Adipocyte (in vitro differentiated cells): ENCODE data around the gene RBM41.
A peak's percentile ranks its signal among the peaks of the same experiment; 100 is the strongest.
"Not testable (repeated sequence)": the region's sequence is repeated elsewhere in the genome, so short reads cannot be mapped to it uniquely, and the experiment has no call there.

Experiments
- DNase-seq: peaks from one replicate; pipeline ENCODE4 v3.0.0-alpha.2; 2015; ENCODE audit warnings: low read depth
- H3K27me3 ChIP-seq: replicated peaks from 2 replicates; pipeline ENCODE4 v1.7.0; 2013; ENCODE audit warnings: mild to moderate bottlenecking, low read length, moderate library complexity; ENCODE audit not compliant: control insufficient read depth, insufficient read depth
- H3K36me3 ChIP-seq: 2 replicates; pipeline ENCODE4 v1.7.0; 2013; ENCODE audit warnings: low read length, mild to moderate bottlenecking, moderate library complexity; ENCODE audit not compliant: control insufficient read depth, insufficient read depth, severe bottlenecking
- H3K4me1 ChIP-seq: 2 replicates; pipeline ENCODE4 v1.7.0; 2013; ENCODE audit warnings: mild to moderate bottlenecking, low read length, moderate library complexity; ENCODE audit not compliant: control insufficient read depth, insufficient read depth
- H3K4me3 ChIP-seq: 2 replicates; pipeline ENCODE4 v1.7.0; 2013; ENCODE audit warnings: mild to moderate bottlenecking, low read length, moderate library complexity
- H3K9ac ChIP-seq: 2 replicates; pipeline ENCODE4 v1.7.0; 2013; ENCODE audit warnings: mild to moderate bottlenecking, low read length, moderate library complexity
- H3K9me3 ChIP-seq: 2 replicates; pipeline ENCODE4 v1.7.0; 2013; ENCODE audit warnings: mild to moderate bottlenecking, low read length, moderate library complexity; ENCODE audit not compliant: control insufficient read depth

The RBM41 gene

DNA sequence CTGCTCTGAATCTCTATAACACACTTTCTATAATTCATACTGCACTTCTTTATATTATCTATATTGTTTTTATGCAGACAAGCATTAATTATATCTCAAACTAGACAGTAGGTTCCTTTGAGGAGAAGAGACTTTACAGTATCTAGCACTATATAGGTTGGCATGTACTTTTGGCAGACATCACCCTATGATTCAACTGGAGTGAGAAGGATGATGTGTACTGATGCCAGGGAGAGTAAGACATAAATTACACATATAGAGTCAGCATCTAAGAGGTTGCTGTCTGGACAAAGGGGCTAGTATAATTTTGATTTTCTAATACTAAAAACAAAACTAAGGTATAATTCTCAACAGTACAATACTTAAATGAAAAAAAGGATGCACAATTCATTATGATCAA is 5.1 kb upstream of the RBM41 start:
- Histone ChIP-seq H3K9ac (no peak overlapping the region), H3K27me3 (peaks cover 14% of the 10 kb centered on the region), H3K4me3 (no peak overlapping the region), H3K9me3 (no peaks in the 10 kb centered on the region), H3K4me1 (peaks cover 3% of the 10 kb centered on the region), H3K36me3 (no peaks in the 10 kb centered on the region)
- no peak for DNase-seq

GRCh38 chrX:107119283-107119682 is 661 bp upstream of the RBM41 start:
- Histone ChIP-seq H3K36me3 (peaks cover 22% of the 10 kb centered on the region), H3K9me3 (no peaks in the 10 kb centered on the region), H3K4me3 (peak overlapping the region; percentile 86), H3K4me1 (peaks cover 3% of the 10 kb centered on the region), H3K9ac (no peak overlapping the region), H3K27me3 (peaks cover 4% of the 10 kb centered on the region)
- DNase-seq, result no peak

DNA sequence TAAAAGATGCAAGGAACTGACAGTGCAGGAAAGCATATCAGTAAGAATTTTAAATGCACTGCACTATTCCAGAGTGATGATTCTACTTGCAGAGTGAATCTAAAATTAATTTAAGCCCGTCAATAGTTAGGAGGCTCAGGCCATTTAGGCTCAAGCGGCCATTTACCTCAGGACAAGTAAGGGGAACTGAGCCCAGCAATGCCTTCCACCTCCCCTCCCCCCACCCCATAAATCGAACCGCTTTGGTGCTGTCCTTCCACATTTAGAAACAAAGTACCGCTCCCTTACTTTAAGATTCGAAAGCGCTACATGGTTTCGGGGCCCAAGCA is 665 bp downstream of the RBM41 start:
- H3K27me3 ChIP-seq, result peaks cover 3% of the 10 kb centered on the region
- peak; percentile 37 for DNase-seq
- H3K9me3 ChIP-seq, result no peaks in the 10 kb centered on the region
- peak overlapping the region; percentile 86 for H3K4me3 ChIP-seq
- peak overlapping the region; percentile 87 for H3K9ac ChIP-seq
- H3K36me3 ChIP-seq, result peaks cover 36% of the 10 kb centered on the region
- H3K4me1 ChIP-seq, result peaks cover 3% of the 10 kb centered on the region

GRCh38 chrX:107107459-107107858 is 11.2 kb downstream of the RBM41 start:
- Histone ChIP-seq H3K27me3 (peaks cover 2% of the 10 kb centered on the region), H3K9ac (no peak overlapping the region), H3K36me3 (peaks cover 26% of the 10 kb centered on the region), H3K9me3 (peaks cover 26% of the 10 kb centered on the region), H3K4me1 (no peaks in the 10 kb centered on the region), H3K4me3 (no peak overlapping the region)
- no peak for DNase-seq

DNA sequence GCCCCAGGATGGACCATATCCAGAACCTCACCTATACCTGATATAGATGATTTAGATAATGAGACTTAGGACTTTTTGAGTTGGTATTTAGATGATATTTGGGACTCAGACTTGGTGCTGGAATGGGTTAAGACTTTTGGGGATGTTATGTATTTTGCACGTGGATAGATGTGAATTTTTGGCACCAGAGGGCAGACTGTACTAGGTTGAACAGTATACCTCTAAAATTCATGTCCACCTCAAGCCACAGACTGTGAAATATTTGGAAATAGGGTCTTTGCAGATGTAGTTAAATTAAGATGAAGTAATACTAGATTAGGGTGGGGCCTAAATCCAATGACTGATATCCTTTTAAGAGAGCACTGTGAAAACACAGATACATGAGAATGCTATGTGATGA is 15.6 kb downstream of the RBM41 start:
- Histone ChIP-seq H3K27me3 (no peaks in the 10 kb centered on the region), H3K4me1 (no peaks in the 10 kb centered on the region), H3K9me3 (peaks cover 2% of the 10 kb centered on the region), H3K4me3 (no peak overlapping the region), H3K36me3 (peaks cover 9% of the 10 kb centered on the region), H3K9ac (no peak overlapping the region)
- peak; percentile 6 for DNase-seq

- H3K9ac ChIP-seq, result no peak overlapping the region
- H3K4me1 ChIP-seq, result no peaks in the 10 kb centered on the region
- DNase-seq, result no peak
- no peak overlapping the region for H3K4me3 ChIP-seq
- H3K9me3 ChIP-seq, result peaks cover 60% of the 10 kb centered on the region
- H3K36me3 ChIP-seq, result no peaks in the 10 kb centered on the region
- H3K27me3 ChIP-seq, result no peaks in the 10 kb centered on the region
Observed at GRCh38 chrX:107076158-107076557, 42.5 kb downstream of the RBM41 start.

GRCh38 chrX:107057731-107058130 is 60.9 kb downstream of the RBM41 start:
- not testable (repeated sequence) for H3K9me3 ChIP-seq, H3K27me3 ChIP-seq, DNase-seq, H3K9ac ChIP-seq, H3K4me1 ChIP-seq, H3K4me3 ChIP-seq, H3K36me3 ChIP-seq

- Histone ChIP-seq H3K4me1 (no peaks in the 10 kb centered on the region), H3K9ac (no peak overlapping the region), H3K4me3 (no peak overlapping the region), H3K36me3 (no peaks in the 10 kb centered on the region), H3K9me3 (peaks cover 4% of the 10 kb centered on the region), H3K27me3 (peaks cover 20% of the 10 kb centered on the region)
- no peak for DNase-seq
Observed at GRCh38 chrX:107054978-107055377, 63.6 kb downstream of the RBM41 start.

GRCh38 chrX:107050195-107050709 is 68.4 kb downstream of the RBM41 start:
- H3K9me3 ChIP-seq, result peaks cover 20% of the 10 kb centered on the region
- no peaks in the 10 kb centered on the region for H3K36me3 ChIP-seq
- no peak for DNase-seq
- H3K4me3 ChIP-seq, result no peak overlapping the region
- no peak overlapping the region for H3K9ac ChIP-seq
- no peaks in the 10 kb centered on the region for H3K4me1 ChIP-seq
- peaks cover 30% of the 10 kb centered on the region for H3K27me3 ChIP-seq

DNA sequence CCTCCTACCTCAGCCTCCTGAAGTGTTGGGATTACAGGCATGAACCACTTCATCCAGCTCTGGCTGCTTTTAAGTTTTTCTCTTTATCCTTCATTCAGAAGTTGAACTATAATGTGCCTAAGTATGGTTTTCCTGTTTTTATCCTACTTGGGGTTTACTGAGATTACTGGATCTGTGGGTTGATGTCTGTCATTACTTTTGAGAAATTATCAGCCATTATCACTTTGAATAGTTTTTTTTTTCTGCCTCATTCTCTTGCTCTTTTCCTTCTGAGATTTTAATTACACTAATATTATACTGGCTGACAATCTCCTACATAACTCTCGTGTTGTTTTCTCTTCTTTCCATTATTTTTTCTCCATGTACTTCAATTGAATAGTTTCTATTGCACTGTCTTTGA is 71.0 kb downstream of the RBM41 start:
- peaks cover 20% of the 10 kb centered on the region for H3K9me3 ChIP-seq
- no peak overlapping the region for H3K4me3 ChIP-seq
- DNase-seq, result no peak
- no peaks in the 10 kb centered on the region for H3K36me3 ChIP-seq
- peaks cover 35% of the 10 kb centered on the region for H3K27me3 ChIP-seq
- H3K9ac ChIP-seq, result no peak overlapping the region
- no peaks in the 10 kb centered on the region for H3K4me1 ChIP-seq

DNA sequence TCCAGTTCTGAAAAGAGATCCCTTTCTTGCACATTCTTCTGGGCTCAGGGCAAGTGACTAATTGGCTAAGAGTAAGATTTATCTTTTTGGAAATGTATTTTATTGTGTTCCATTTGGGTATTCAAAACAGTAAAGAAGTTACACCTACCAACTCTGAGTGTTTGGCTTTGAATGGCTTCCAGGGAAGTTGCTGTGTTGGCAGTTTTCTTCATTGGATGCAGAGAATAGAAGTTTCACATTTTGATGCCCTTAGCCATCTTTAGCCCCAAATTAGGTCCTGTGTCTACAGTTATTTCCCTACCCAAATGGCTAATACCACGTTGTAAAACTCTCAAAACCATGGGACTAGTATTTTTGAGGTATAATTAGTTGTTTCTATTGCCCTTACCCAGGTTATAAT is 88.9 kb downstream of the RBM41 start:
- no peaks in the 10 kb centered on the region for H3K4me1 ChIP-seq
- no peaks in the 10 kb centered on the region for H3K9me3 ChIP-seq
- H3K36me3 ChIP-seq, result no peaks in the 10 kb centered on the region
- no peak for DNase-seq
- H3K27me3 ChIP-seq, result peaks cover 26% of the 10 kb centered on the region
- H3K4me3 ChIP-seq, result no peak overlapping the region
- H3K9ac ChIP-seq, result no peak overlapping the region

DNA sequence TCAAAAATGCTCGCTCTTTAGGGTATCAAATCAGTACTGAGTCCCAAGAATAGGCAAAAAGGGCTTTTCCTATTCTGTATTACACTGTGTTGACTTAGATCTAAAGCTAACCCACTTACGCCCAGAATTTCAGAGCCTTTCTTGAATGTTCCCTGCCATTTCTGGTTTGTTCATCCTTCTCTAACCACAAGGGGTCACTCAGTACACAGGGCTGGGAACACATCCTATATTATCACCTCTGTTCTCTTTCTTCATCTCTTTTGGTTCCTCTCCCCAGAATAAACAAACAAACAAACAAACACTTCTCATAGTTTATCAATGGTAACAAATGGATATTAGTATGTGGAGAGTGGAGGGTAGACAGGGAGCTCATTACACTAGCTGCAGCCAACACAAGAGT is 93.1 kb downstream of the RBM41 start:
- Histone ChIP-seq H3K9ac (no peak overlapping the region), H3K4me1 (no peaks in the 10 kb centered on the region), H3K9me3 (no peaks in the 10 kb centered on the region), H3K27me3 (peaks cover 23% of the 10 kb centered on the region), H3K4me3 (no peak overlapping the region), H3K36me3 (no peaks in the 10 kb centered on the region)
- DNase-seq, result peak; percentile 55
